HCT116 (cell line): ENCODE results near the gene MAP4K4. TPM values are rescaled to one million over a fixed set of nuclear protein-coding genes. Genes with fewer than 3 reads are reported as not detected.

Experiments
- CEBPB ChIP-seq: IDR thresholded peaks from 2 replicates; pipeline ENCODE4 v1.6.1; 2012; ENCODE audit warnings: low read depth
- CTCF ChIP-seq, 3 experiments: fragments of 200-600 bp in 1 of 3; sonication (generic) in 1 of 3; IDR thresholded peaks in 2 of 3; conservative IDR thresholded peaks in 1 of 3; 2 replicates each; pipeline ENCODE4 v1.5.1; 2012 to 2017; ENCODE audit warnings: low read depth in 2 of 3, low read length in 2 of 3, antibody characterized with exemption in 1 of 3, borderline replicate concordance in 1 of 3, control low read depth in 1 of 3, mild to moderate bottlenecking in 1 of 3, mixed read lengths in 1 of 3, mixed run types in 1 of 3, moderate library complexity in 1 of 3; ENCODE audit not compliant: insufficient read depth in 1 of 3
- EGR1 ChIP-seq: IDR thresholded peaks from 2 replicates; pipeline ENCODE4 v1.6.1; 2012; ENCODE audit warnings: low read depth
- ELF1 ChIP-seq: IDR thresholded peaks from 2 replicates; pipeline ENCODE4 v1.6.1; 2012; ENCODE audit warnings: low read depth, borderline replicate concordance
- EZH2phosphoT487 ChIP-seq: fragments of 200-600 bp; IDR thresholded peaks from 2 replicates; pipeline ENCODE4 v1.6.1; 2018; ENCODE audit warnings: antibody characterized with exemption, borderline replicate concordance
- RAD21 ChIP-seq: IDR thresholded peaks from 2 replicates; pipeline ENCODE4 v1.6.1; 2012; ENCODE audit warnings: low read depth, mild to moderate bottlenecking
- REST ChIP-seq: IDR thresholded peaks from 2 replicates; pipeline ENCODE4 v1.6.1; 2012; ENCODE audit warnings: low read depth
- SIN3A ChIP-seq: IDR thresholded peaks from 2 replicates; pipeline ENCODE4 v1.6.1; 2012; ENCODE audit warnings: low read depth
- YY1 ChIP-seq: IDR thresholded peaks from 2 replicates; pipeline ENCODE4 v1.6.1; 2011; ENCODE audit warnings: low read length, low read depth, moderate library complexity, mild to moderate bottlenecking; ENCODE audit not compliant: insufficient replicate concordance; ENCODE audit errors: extremely low read depth
- ZNF274 ChIP-seq: fragments of 200-500 bp; sonication (Bioruptor generic); IDR thresholded peaks from 2 replicates; pipeline ENCODE4 v1.6.1; 2014; ENCODE audit warnings: mild to moderate bottlenecking, low read depth, low read length, inconsistent platforms
- total RNA-seq: library from RNA; stranded (reverse); gene quantifications from one replicate; pipeline ENCODE4 v1.2.1, GENCODE V29; 2021; ENCODE audit not compliant: unreplicated experiment

Gene MAP4K4
- total RNA-seq, 1 experiment from 2014 or later, result 62.3 TPM

DNA sequence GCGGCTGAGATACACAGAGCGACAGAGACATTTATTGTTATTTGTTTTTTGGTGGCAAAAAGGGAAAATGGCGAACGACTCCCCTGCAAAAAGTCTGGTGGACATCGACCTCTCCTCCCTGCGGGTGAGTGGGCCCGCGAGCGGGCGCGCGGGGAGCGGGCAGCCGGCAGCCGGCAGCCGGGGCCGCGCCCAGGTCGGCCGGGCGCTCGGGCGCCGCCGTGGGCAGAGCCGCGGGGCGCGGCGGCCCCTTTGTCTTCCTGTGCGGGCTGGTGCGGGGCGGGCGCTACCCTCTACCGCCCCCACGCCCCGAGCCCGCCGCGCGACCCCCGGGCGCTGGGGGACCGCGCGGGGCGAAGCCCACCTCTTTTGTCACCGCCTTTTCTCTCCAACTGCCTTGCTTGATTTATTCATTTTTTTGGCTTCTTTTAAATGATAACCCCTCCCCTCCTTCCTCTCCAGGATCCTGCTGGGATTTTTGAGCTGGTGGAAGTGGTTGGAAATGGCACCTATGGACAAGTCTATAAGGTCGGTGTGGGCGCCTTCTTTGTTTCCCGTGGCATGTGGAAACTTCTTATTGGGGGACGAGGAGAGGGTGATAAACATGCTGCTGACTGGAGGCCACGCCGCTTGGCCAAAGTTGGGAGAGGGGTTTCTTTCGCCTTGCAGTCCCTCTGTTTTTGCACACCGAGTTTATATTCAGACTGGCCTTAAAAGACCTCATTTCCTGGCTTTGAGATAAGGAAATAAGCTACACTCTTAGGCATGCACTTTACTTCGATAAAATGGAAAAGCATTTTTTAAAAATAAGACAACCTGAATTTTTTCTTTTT is 722 bp downstream of the MAP4K4 start (continued):
- TF ChIP-seq CTCF (IDR thresholded peaks at IDR 0.05 in 2 of 3, conservative IDR thresholded peaks at IDR 0.05 in 1 of 3; ENCODE audit: borderline replicate concordance in 1 of 3, insufficient read depth in 1 of 3, low read depth in 2 of 3, low read length in 2 of 3), result no peak; a peak in 1 of 6 replicates
- TF ChIP-seq SIN3A, result 0 out of 2 replicates have a peak, but pooled peaks have one; percentile 14
- no peak for TF ChIP-seq ZNF274
- no peak for TF ChIP-seq EZH2phosphoT487
- no peak for TF ChIP-seq RAD21
- peak; percentile 2 for TF ChIP-seq YY1
- no peak for TF ChIP-seq ELF1
- no peak for TF ChIP-seq EGR1
- no peak for TF ChIP-seq REST
- no peak for TF ChIP-seq CEBPB
- TF ChIP-seq, all 23 proteins: peak for 4
